HEK293T (cell line): ENCODE measurements around the gene HACL1.

ENCODE experiments used
- CTCF ChIA-PET: fragments of 350-600 bp; formaldehyde crosslinking; extraction: SDS; loops from one replicate; lab custom pipeline; 2021; ENCODE audit warnings: antibody characterized with exemption, inconsistent platforms; lab: Yijun Ruan, JAX
- POLR2A ChIA-PET: fragments of 350-600 bp; formaldehyde crosslinking; extraction: SDS; loops from one replicate; lab custom pipeline; 2020; ENCODE audit warnings: antibody characterized with exemption, inconsistent platforms; lab: Yijun Ruan, JAX
- DNase-seq: peaks from one replicate; pipeline ENCODE4 v3.0.0; 2012; ENCODE audit warnings: mixed read lengths; ENCODE audit errors: extremely low spot score
- ARNT ChIP-seq: fragments of 450-650 bp; IDR thresholded peaks from 2 replicates; pipeline ENCODE4 v1.6.1; 2017; ENCODE audit warnings: mild to moderate bottlenecking
- BHLHE40 ChIP-seq: fragments of 450-650 bp; IDR thresholded peaks from 2 replicates; pipeline ENCODE4 v1.6.1; 2016; ENCODE audit warnings: mild to moderate bottlenecking, moderate library complexity, borderline replicate concordance
- CTBP1 ChIP-seq: fragments of 450-650 bp; IDR thresholded peaks from 2 replicates; pipeline ENCODE4 v1.6.1; 2016; ENCODE audit warnings: borderline replicate concordance
- ELF4 ChIP-seq: fragments of 450-650 bp; IDR thresholded peaks from 2 replicates; pipeline ENCODE4 v1.6.1; 2017; ENCODE audit warnings: antibody characterized with exemption
- FOXA1 ChIP-seq: fragments of 450-650 bp; IDR thresholded peaks from 2 replicates; pipeline ENCODE4 v1.6.1; 2016; ENCODE audit warnings: mild to moderate bottlenecking
- FOXK2 ChIP-seq: fragments of 450-650 bp; IDR thresholded peaks from 2 replicates; pipeline ENCODE4 v1.6.1; 2016; ENCODE audit warnings: mild to moderate bottlenecking
- FOXM1 ChIP-seq: fragments of 450-650 bp; IDR thresholded peaks from 2 replicates; pipeline ENCODE4 v1.6.1; 2017; ENCODE audit warnings: mild to moderate bottlenecking, borderline replicate concordance
- HDGF ChIP-seq: fragments of 450-650 bp; IDR thresholded peaks from 2 replicates; pipeline ENCODE4 v1.6.1; 2017; ENCODE audit warnings: antibody characterized with exemption, borderline replicate concordance
- L3MBTL2 ChIP-seq: fragments of 450-650 bp; conservative IDR thresholded peaks from 2 replicates; pipeline ENCODE4 v1.6.1; 2016; ENCODE audit warnings: mild to moderate bottlenecking
- LEF1 ChIP-seq: fragments of 450-650 bp; IDR thresholded peaks from 2 replicates; pipeline ENCODE4 v1.6.1; 2017; ENCODE audit warnings: mild to moderate bottlenecking, borderline replicate concordance
- NFRKB ChIP-seq: fragments of 450-650 bp; IDR thresholded peaks from 2 replicates; pipeline ENCODE4 v1.6.1; 2016; ENCODE audit warnings: mild to moderate bottlenecking, moderate library complexity
- SP1 ChIP-seq: fragments of 450-650 bp; IDR thresholded peaks from 2 replicates; pipeline ENCODE4 v1.6.1; 2017
- SUZ12 ChIP-seq: fragments of 450-650 bp; IDR thresholded peaks from 2 replicates; pipeline ENCODE4 v1.6.1; 2016; ENCODE audit warnings: mild to moderate bottlenecking
- TARDBP ChIP-seq: fragments of 450-650 bp; IDR thresholded peaks from 2 replicates; pipeline ENCODE4 v1.6.1; 2016
- ZNF384 ChIP-seq: fragments of 450-650 bp; IDR thresholded peaks from 2 replicates; pipeline ENCODE4 v1.6.1; 2016
- TF ChIP-seq, protein P1 (sequence below): fragments of 450-650 bp; IDR thresholded peaks from 2 replicates; pipeline ENCODE4 v1.6.1; 2016

The HACL1 gene

DNA sequence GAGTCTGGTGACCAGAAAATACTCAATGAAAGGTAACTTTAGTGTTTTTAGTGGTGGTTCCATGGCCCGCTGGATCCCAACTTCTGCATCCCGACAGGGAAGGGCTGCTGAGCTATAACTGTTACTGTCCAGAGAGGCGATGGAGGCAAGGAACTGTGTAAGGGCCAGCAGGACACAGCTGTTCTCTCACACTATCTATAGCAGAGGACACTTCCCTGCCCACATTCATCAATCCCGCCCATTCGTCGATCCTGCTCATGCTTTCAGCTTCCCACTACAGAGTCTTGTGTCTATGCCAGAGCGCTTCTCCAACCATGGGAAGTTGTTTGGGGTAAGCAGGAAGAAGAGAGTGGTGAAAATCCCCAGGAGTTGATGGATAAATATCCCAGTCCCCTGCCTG is 88.3 kb downstream of the HACL1 start:
- POLR2A ChIA-PET: no interaction called here
- CTCF ChIA-PET: no interaction called here
- TF ChIP-seq SP1: no peak
- TF ChIP-seq, protein P1, sequence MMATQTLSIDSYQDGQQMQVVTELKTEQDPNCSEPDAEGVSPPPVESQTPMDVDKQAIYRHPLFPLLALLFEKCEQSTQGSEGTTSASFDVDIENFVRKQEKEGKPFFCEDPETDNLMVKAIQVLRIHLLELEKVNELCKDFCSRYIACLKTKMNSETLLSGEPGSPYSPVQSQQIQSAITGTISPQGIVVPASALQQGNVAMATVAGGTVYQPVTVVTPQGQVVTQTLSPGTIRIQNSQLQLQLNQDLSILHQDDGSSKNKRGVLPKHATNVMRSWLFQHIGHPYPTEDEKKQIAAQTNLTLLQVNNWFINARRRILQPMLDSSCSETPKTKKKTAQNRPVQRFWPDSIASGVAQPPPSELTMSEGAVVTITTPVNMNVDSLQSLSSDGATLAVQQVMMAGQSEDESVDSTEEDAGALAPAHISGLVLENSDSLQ: no peak
- TF ChIP-seq NFRKB: no peak
- TF ChIP-seq HDGF: no peak

DNA sequence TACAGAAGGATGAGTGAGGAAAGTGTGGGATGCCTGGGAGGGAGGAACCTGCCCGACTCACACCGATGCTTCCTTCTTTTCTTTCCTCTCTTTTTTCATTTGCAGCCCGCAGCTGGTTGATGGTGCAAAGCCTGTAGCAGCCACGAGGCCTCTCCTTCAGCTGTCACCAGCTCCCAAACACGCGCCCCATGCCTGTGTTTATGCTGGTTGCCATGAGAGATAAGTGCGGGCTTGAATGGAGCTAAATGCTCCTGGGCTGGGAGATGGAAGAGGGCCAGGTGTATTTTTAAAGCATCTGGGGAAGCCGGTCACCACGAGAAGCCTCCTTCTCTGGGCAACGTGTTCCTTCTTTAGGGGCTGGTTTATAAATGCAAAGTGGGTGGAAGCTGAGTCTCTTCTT is 89.2 kb downstream of the HACL1 start:
- CTCF ChIA-PET: no interaction called here
- no peak for DNase-seq
- POLR2A ChIA-PET: no interaction called here
- TF ChIP-seq FOXK2 (no peak), SP1 (no peak), ZNF384 (no peak), L3MBTL2 (no peak), FOXM1 (no peak), SUZ12 (no peak), CTBP1 (no peak), FOXA1 (no peak), ARNT (no peak), NFRKB (no peak), ELF4 (no peak), HDGF (no peak), BHLHE40 (no peak)

More for the DNA sequence above, 88.3 kb downstream of the HACL1 start:
- no peak for DNase-seq

- TF ChIP-seq FOXM1: no peak
- TF ChIP-seq NFRKB: no peak
- TF ChIP-seq SP1: no peak
- no peak for TF ChIP-seq TARDBP
- no peak for TF ChIP-seq ARNT
- TF ChIP-seq BHLHE40: no peak
- no peak for TF ChIP-seq HDGF
- no peak for TF ChIP-seq LEF1
- TF ChIP-seq SUZ12: no peak
- TF ChIP-seq, protein P1: no peak
- TF ChIP-seq FOXA1: no peak
- no peak for TF ChIP-seq L3MBTL2
- TF ChIP-seq ZNF384: no peak
- no peak for DNase-seq
- ChIA-PET POLR2A (no interaction called here), CTCF (no interaction called here)
Observed at GRCh38 chr3:15511156-15511555, 90.2 kb downstream of the HACL1 start.
